ENCODE results near the gene NEIL1.

GRCh38 chr15:75321711-75322110 is 25.1 kb upstream of the NEIL1 start:
- TF ChIP-seq EP300 (IDR thresholded peaks at IDR 0.05; ENCODE audit: low read depth) (no peak), CTCF (IDR thresholded peaks at IDR 0.05) (no peak), POLR2AphosphoS5 (IDR thresholded peaks at IDR 0.05) (no peak)
